ENCODE results near the gene ETV5.

Gene ETV5

GRCh38 chr3:186070133-186070532 lies 38.8 kb downstream of the ETV5 start:
- WGBS = 98% methylated on average over 9 of the region's 9 CpGs

DNA sequence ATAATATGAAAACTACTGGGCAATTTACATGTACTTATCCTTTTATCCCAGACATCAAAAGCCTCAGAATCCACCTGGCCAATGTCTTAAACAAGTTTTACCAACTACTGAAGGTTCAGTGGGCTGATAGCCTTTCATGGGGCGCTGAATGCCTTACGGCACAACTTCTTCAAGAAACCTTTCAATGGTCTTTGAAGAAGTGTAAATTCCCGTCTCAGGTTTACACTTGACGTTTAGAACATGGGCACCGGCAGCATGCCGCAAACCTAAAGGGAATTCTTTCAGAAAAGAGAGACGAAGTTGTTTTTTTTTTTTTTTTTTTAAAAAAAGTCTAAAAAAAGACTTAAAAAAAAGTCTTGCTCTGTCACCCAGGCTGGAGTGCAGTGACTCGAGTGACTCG lies 39.7 kb downstream of the ETV5 start:
- Histone ChIP-seq H3K4ac (ENCODE audit: low read depth in 1 of 2, low read length in 2 of 2) (no peak overlapping the region), H2BK12ac (ENCODE audit: low read length in 2 of 2) (no peak overlapping the region), H3K14ac (ENCODE audit: low read length in 2 of 2) (no peak overlapping the region), H3K4me2 (ENCODE audit: low read length, poor library complexity, severe bottlenecking) (no peak overlapping the region), H2BK5ac (ENCODE audit: low read depth, low read length, poor library complexity, severe bottlenecking) (no peak overlapping the region), H3K9ac (ENCODE audit: low read length) (no peak overlapping the region), H2AFZ (ENCODE audit: low read depth, low read length) (no peak overlapping the region), H3K4me3 (ENCODE audit: insufficient read depth in 1 of 2, low read depth in 1 of 2, low read length in 2 of 2) (no peak overlapping the region), H4K8ac (ENCODE audit: low read length) (no peak overlapping the region), H4K91ac (ENCODE audit: low read length) (no peak overlapping the region), H3K27me3 (ENCODE audit: control insufficient read depth in 1 of 2, insufficient read depth in 1 of 2, low read length in 2 of 2) (no peaks in the 10 kb centered on the region), H3K79me1 (replicated peaks; ENCODE audit: low read length, poor library complexity, severe bottlenecking) (peaks cover 27% of the 10 kb centered on the region), H2AK5ac (ENCODE audit: low read length, severe bottlenecking) (no peak overlapping the region), H2BK15ac (ENCODE audit: low read depth, poor library complexity, severe bottlenecking) (no peak overlapping the region), H3K27ac (ENCODE audit: low read length, poor library complexity, severe bottlenecking) (no peak overlapping the region), H3K9me3 (ENCODE audit: control insufficient read depth, low read length) (no peaks in the 10 kb centered on the region), H3K36me3 (ENCODE audit: control insufficient read depth in 1 of 2, insufficient read depth in 2 of 2, low read depth in 1 of 2, low read length in 2 of 2) (peaks cover 40 to 83% of the 10 kb centered on the region in 2 experiments), H2BK120ac (ENCODE audit: low read depth, low read length) (no peak overlapping the region), H3K18ac (ENCODE audit: low read depth in 1 of 2, low read length in 2 of 2) (no peak overlapping the region), H3K23ac (ENCODE audit: low read length in 2 of 2) (no peak overlapping the region), H3K4me1 (ENCODE audit: control insufficient read depth, insufficient read depth, low read depth, low read length) (no peaks in the 10 kb centered on the region)
- DNase-seq = no peak
- WGBS = 98% methylated on average over 9 of the region's 9 CpGs

More at GRCh38 chr3:186070133-186070532, 38.8 kb downstream of the ETV5 start:
- DNase-seq = no peak
- H3K9ac ChIP-seq (ENCODE audit: low read length) = no peak overlapping the region
- H2AFZ ChIP-seq (ENCODE audit: low read depth, low read length) = no peak overlapping the region
- H2BK12ac ChIP-seq (ENCODE audit: low read length in 2 of 2) = no peak overlapping the region
- H3K79me1 ChIP-seq (replicated peaks; ENCODE audit: low read length, poor library complexity, severe bottlenecking) = peaks cover 24% of the 10 kb centered on the region
- no peak overlapping the region for H3K4me2 ChIP-seq (ENCODE audit: low read length, poor library complexity, severe bottlenecking)
- no peak overlapping the region for H3K23ac ChIP-seq (ENCODE audit: low read length in 2 of 2)
- peaks cover 32 to 83% of the 10 kb centered on the region in 2 experiments for H3K36me3 ChIP-seq (ENCODE audit: control insufficient read depth in 1 of 2, insufficient read depth in 2 of 2, low read depth in 1 of 2, low read length in 2 of 2)
- H3K14ac ChIP-seq (ENCODE audit: low read length in 2 of 2) = no peak overlapping the region
- no peak overlapping the region for H2BK120ac ChIP-seq (ENCODE audit: low read depth, low read length)
- H2BK5ac ChIP-seq (ENCODE audit: low read depth, low read length, poor library complexity, severe bottlenecking) = no peak overlapping the region
- H2AK5ac ChIP-seq (ENCODE audit: low read length, severe bottlenecking) = no peak overlapping the region
- no peak overlapping the region for H3K4ac ChIP-seq (ENCODE audit: low read depth in 1 of 2, low read length in 2 of 2)
- no peak overlapping the region for H2BK15ac ChIP-seq (ENCODE audit: low read depth, poor library complexity, severe bottlenecking)
- no peaks in the 10 kb centered on the region for H3K27me3 ChIP-seq (ENCODE audit: control insufficient read depth in 1 of 2, insufficient read depth in 1 of 2, low read length in 2 of 2)
- H3K4me1 ChIP-seq (ENCODE audit: control insufficient read depth, insufficient read depth, low read depth, low read length) = no peaks in the 10 kb centered on the region
- peaks cover 5% of the 10 kb centered on the region for H3K9me3 ChIP-seq (ENCODE audit: control insufficient read depth, low read length)
- H3K18ac ChIP-seq (ENCODE audit: low read depth in 1 of 2, low read length in 2 of 2) = no peak overlapping the region
- H4K8ac ChIP-seq (ENCODE audit: low read length) = no peak overlapping the region
- H3K4me3 ChIP-seq (ENCODE audit: insufficient read depth in 1 of 2, low read depth in 1 of 2, low read length in 2 of 2) = no peak overlapping the region
- H3K27ac ChIP-seq (ENCODE audit: low read length, poor library complexity, severe bottlenecking) = no peak overlapping the region
- no peak overlapping the region for H4K91ac ChIP-seq (ENCODE audit: low read length)

- DNase-seq = no peak
- Histone ChIP-seq H4K91ac (ENCODE audit: low read length) (no peak overlapping the region), H2AK5ac (ENCODE audit: low read length, severe bottlenecking) (no peak overlapping the region), H2AFZ (ENCODE audit: low read depth, low read length) (no peak overlapping the region), H3K9ac (ENCODE audit: low read length) (peak overlapping the region; percentile 3), H2BK12ac (ENCODE audit: low read length in 2 of 2) (no peak overlapping the region), H2BK120ac (ENCODE audit: low read depth, low read length) (no peak overlapping the region), H3K4ac (ENCODE audit: low read depth in 1 of 2, low read length in 2 of 2) (no peak overlapping the region), H3K4me3 (ENCODE audit: insufficient read depth in 1 of 2, low read depth in 1 of 2, low read length in 2 of 2) (no peak overlapping the region), H3K36me3 (ENCODE audit: control insufficient read depth in 1 of 2, insufficient read depth in 2 of 2, low read depth in 1 of 2, low read length in 2 of 2) (peaks cover 40 to 87% of the 10 kb centered on the region in 2 experiments), H3K27ac (ENCODE audit: low read length, poor library complexity, severe bottlenecking) (no peak overlapping the region), H3K18ac (ENCODE audit: low read depth in 1 of 2, low read length in 2 of 2) (no peak overlapping the region), H3K23ac (ENCODE audit: low read length in 2 of 2) (no peak overlapping the region), H4K8ac (ENCODE audit: low read length) (no peak overlapping the region), H3K79me1 (replicated peaks; ENCODE audit: low read length, poor library complexity, severe bottlenecking) (peaks cover 25% of the 10 kb centered on the region), H3K27me3 (ENCODE audit: control insufficient read depth in 1 of 2, insufficient read depth in 1 of 2, low read length in 2 of 2) (no peaks in the 10 kb centered on the region), H3K4me2 (ENCODE audit: low read length, poor library complexity, severe bottlenecking) (no peak overlapping the region), H3K14ac (ENCODE audit: low read length in 2 of 2) (no peak overlapping the region), H2BK15ac (ENCODE audit: low read depth, poor library complexity, severe bottlenecking) (no peak overlapping the region), H2BK5ac (ENCODE audit: low read depth, low read length, poor library complexity, severe bottlenecking) (no peak overlapping the region), H3K9me3 (ENCODE audit: control insufficient read depth, low read length) (no peaks in the 10 kb centered on the region), H3K4me1 (ENCODE audit: control insufficient read depth, insufficient read depth, low read depth, low read length) (no peaks in the 10 kb centered on the region)
- WGBS = 79% methylated on average over 2 of the region's 2 CpGs
Observed at GRCh38 chr3:186068243-186068552, 40.7 kb downstream of the ETV5 start.

- H4K91ac ChIP-seq (ENCODE audit: low read length) = no peak overlapping the region
- peaks cover 23% of the 10 kb centered on the region for H3K79me1 ChIP-seq (replicated peaks; ENCODE audit: low read length, poor library complexity, severe bottlenecking)
- no peak overlapping the region for H3K4me3 ChIP-seq (ENCODE audit: insufficient read depth in 1 of 2, low read depth in 1 of 2, low read length in 2 of 2)
- peaks cover 36 to 86% of the 10 kb centered on the region in 2 experiments for H3K36me3 ChIP-seq (ENCODE audit: control insufficient read depth in 1 of 2, insufficient read depth in 2 of 2, low read depth in 1 of 2, low read length in 2 of 2)
- H4K8ac ChIP-seq (ENCODE audit: low read length) = no peak overlapping the region
- H3K4me1 ChIP-seq (ENCODE audit: control insufficient read depth, insufficient read depth, low read depth, low read length) = no peaks in the 10 kb centered on the region
- no peak overlapping the region for H3K4ac ChIP-seq (ENCODE audit: low read depth in 1 of 2, low read length in 2 of 2)
- no peaks in the 10 kb centered on the region for H3K9me3 ChIP-seq (ENCODE audit: control insufficient read depth, low read length)
- no peak overlapping the region for H2BK12ac ChIP-seq (ENCODE audit: low read length in 2 of 2)
- no peak overlapping the region for H3K23ac ChIP-seq (ENCODE audit: low read length in 2 of 2)
- H2AFZ ChIP-seq (ENCODE audit: low read depth, low read length) = no peak overlapping the region
- no peak overlapping the region for H2BK5ac ChIP-seq (ENCODE audit: low read depth, low read length, poor library complexity, severe bottlenecking)
- H2BK120ac ChIP-seq (ENCODE audit: low read depth, low read length) = no peak overlapping the region
- WGBS = 94% methylated on average over 8 of the region's 9 CpGs
- H3K18ac ChIP-seq (ENCODE audit: low read depth in 1 of 2, low read length in 2 of 2) = no peak overlapping the region
- H2BK15ac ChIP-seq (ENCODE audit: low read depth, poor library complexity, severe bottlenecking) = no peak overlapping the region
- no peak overlapping the region for H3K14ac ChIP-seq (ENCODE audit: low read length in 2 of 2)
- no peaks in the 10 kb centered on the region for H3K27me3 ChIP-seq (ENCODE audit: control insufficient read depth in 1 of 2, insufficient read depth in 1 of 2, low read length in 2 of 2)
- H3K9ac ChIP-seq (ENCODE audit: low read length) = peak overlapping the region; percentile 3
- H3K27ac ChIP-seq (ENCODE audit: low read length, poor library complexity, severe bottlenecking) = no peak overlapping the region
- H3K4me2 ChIP-seq (ENCODE audit: low read length, poor library complexity, severe bottlenecking) = no peak overlapping the region
- no peak overlapping the region for H2AK5ac ChIP-seq (ENCODE audit: low read length, severe bottlenecking)
- DNase-seq = no peak
Observed at GRCh38 chr3:186067360-186068242, 41.3 kb downstream of the ETV5 start.
